IPS-18c (cell line): Measurements from ENCODE around the gene TIGD6.

ENCODE experiments used
- H3K4me3 ChIP-seq: 2 replicates; pipeline ENCODE4 v1.7.0; 2013; ENCODE audit warnings: low read depth, mild to moderate bottlenecking, low read length, moderate library complexity; ENCODE audit not compliant: insufficient read depth
- H3K9me3 ChIP-seq: one replicate; pipeline ENCODE4 v1.6.1; 2013; ENCODE audit warnings: mild to moderate bottlenecking, low read length, moderate library complexity; ENCODE audit not compliant: control insufficient read depth, insufficient read depth

Gene TIGD6

GRCh38 chr5:149996205-149996890, 4.1 kb downstream of the TIGD6 start:
- Histone ChIP-seq H3K9me3 (no peaks in the 10 kb centered on the region), H3K4me3 (no peak overlapping the region)

- no peak overlapping the region for H3K4me3 ChIP-seq
- no peaks in the 10 kb centered on the region for H3K9me3 ChIP-seq
These were observed 4.9 kb downstream of the TIGD6 start for GRCh38 chr5:149995385-149996204.

- Histone ChIP-seq H3K4me3 (no peak overlapping the region), H3K9me3 (no peaks in the 10 kb centered on the region)
These were observed 7.0 kb downstream of the TIGD6 start for GRCh38 chr5:149993471-149993870.

- Histone ChIP-seq H3K4me3 (no peak overlapping the region), H3K9me3 (no peaks in the 10 kb centered on the region)
These were observed 9.7 kb downstream of the TIGD6 start for GRCh38 chr5:149990518-149991376.

GRCh38 chr5:149988126-149988525, 12.3 kb downstream of the TIGD6 start:
- no peaks in the 10 kb centered on the region for H3K9me3 ChIP-seq

GRCh38 chr5:149982505-149982904, 17.9 kb downstream of the TIGD6 start:
- Histone ChIP-seq H3K9me3 (no peaks in the 10 kb centered on the region), H3K4me3 (no peak overlapping the region)

More at GRCh38 chr5:149988126-149988525, 12.3 kb downstream of the TIGD6 start:
- H3K4me3 ChIP-seq: no peak overlapping the region

GRCh38 chr5:149981206-149981605, 19.2 kb downstream of the TIGD6 start:
- Histone ChIP-seq H3K4me3 (no peak overlapping the region), H3K9me3 (no peaks in the 10 kb centered on the region)

- Histone ChIP-seq H3K4me3 (no peak overlapping the region), H3K9me3 (no peaks in the 10 kb centered on the region)
These were observed 20.6 kb downstream of the TIGD6 start for GRCh38 chr5:149979896-149980295.

GRCh38 chr5:149975409-149975808, 25.0 kb downstream of the TIGD6 start:
- no peaks in the 10 kb centered on the region for H3K9me3 ChIP-seq
- H3K4me3 ChIP-seq: no peak overlapping the region

- H3K4me3 ChIP-seq: no peak overlapping the region
- H3K9me3 ChIP-seq: no peaks in the 10 kb centered on the region
These were observed 31.1 kb downstream of the TIGD6 start for GRCh38 chr5:149969181-149969930.

- Histone ChIP-seq H3K4me3 (no peak overlapping the region), H3K9me3 (no peaks in the 10 kb centered on the region)
These were observed 33.5 kb downstream of the TIGD6 start for GRCh38 chr5:149966946-149967345.

GRCh38 chr5:149963729-149964128, 36.7 kb downstream of the TIGD6 start:
- no peaks in the 10 kb centered on the region for H3K9me3 ChIP-seq
- no peak overlapping the region for H3K4me3 ChIP-seq

GRCh38 chr5:149962601-149963300, 37.7 kb downstream of the TIGD6 start:
- Histone ChIP-seq H3K4me3 (no peak overlapping the region), H3K9me3 (no peaks in the 10 kb centered on the region)

- Histone ChIP-seq H3K9me3 (no peaks in the 10 kb centered on the region), H3K4me3 (no peak overlapping the region)
These were observed 38.5 kb downstream of the TIGD6 start for GRCh38 chr5:149961957-149962409.

GRCh38 chr5:149961186-149961685, 39.2 kb downstream of the TIGD6 start:
- H3K9me3 ChIP-seq: no peaks in the 10 kb centered on the region
- H3K4me3 ChIP-seq: peak overlapping the region; percentile 87
